Astrocyte (in vitro differentiated cells and primary cell): ENCODE measurements around the gene DEFB123. TPM values are rescaled to one million over a fixed set of nuclear protein-coding genes. Genes with fewer than 3 reads are reported as not detected.
"Not testable (repeated sequence)": the region's sequence is repeated elsewhere in the genome, so short reads cannot be mapped to it uniquely, and the experiment has no call there.

ENCODE experiments used
- DNase-seq: peaks from one replicate; pipeline ENCODE4 v3.0.0-alpha.2; 2010; ENCODE audit warnings: low read depth
- FAIRE-seq: peaks from 2 replicates; lab custom pipeline; 2011; peaks lifted over from hg19 to GRCh38; lab: Jason Lieb, UNC
- H2AFZ ChIP-seq: 2 replicates; pipeline ENCODE4 v1.6.0; 2012; ENCODE audit warnings: low read depth, low read length, inconsistent platforms
- H3K27ac ChIP-seq: 2 replicates; pipeline ENCODE4 v1.5.1; 2011; ENCODE audit warnings: low read depth, low read length, inconsistent platforms
- H3K27me3 ChIP-seq: 2 replicates; pipeline ENCODE4 v1.6.0; 2011; ENCODE audit warnings: low read length, inconsistent platforms; ENCODE audit not compliant: insufficient read depth
- H3K36me3 ChIP-seq: 2 replicates; pipeline ENCODE4 v1.5.1; 2011; ENCODE audit warnings: low read length, inconsistent platforms; ENCODE audit not compliant: insufficient read depth
- H3K4me1 ChIP-seq: 2 replicates; pipeline ENCODE4 v1.5.1; 2011; ENCODE audit warnings: low read length, inconsistent platforms; ENCODE audit not compliant: insufficient read depth
- H3K4me2 ChIP-seq: 2 replicates; pipeline ENCODE4 v1.6.0; 2012; ENCODE audit warnings: low read length, inconsistent platforms
- H3K4me3 ChIP-seq: 2 replicates; pipeline ENCODE4 v1.5.1; 2011; ENCODE audit warnings: low read depth, mild to moderate bottlenecking, low read length, inconsistent platforms; ENCODE audit not compliant: insufficient read depth
- H3K79me2 ChIP-seq: 2 replicates; pipeline ENCODE4 v1.6.0; 2012; ENCODE audit warnings: mild to moderate bottlenecking, low read length, inconsistent platforms; ENCODE audit not compliant: insufficient read depth
- H3K9ac ChIP-seq: 2 replicates; pipeline ENCODE4 v1.6.0; 2012; ENCODE audit warnings: mild to moderate bottlenecking, low read length, inconsistent platforms
- H3K9me3 ChIP-seq: 2 replicates; pipeline ENCODE4 v1.5.1; 2012; ENCODE audit warnings: low read depth, mild to moderate bottlenecking, low read length, inconsistent platforms; ENCODE audit not compliant: insufficient read depth
- H4K20me1 ChIP-seq: 2 replicates; pipeline ENCODE4 v1.6.0; 2012; ENCODE audit warnings: low read length, inconsistent platforms; ENCODE audit not compliant: insufficient read depth
- H3K27ac Mint-ChIP-seq: one replicate; pipeline ENCODE4 v1.8.0; 2021; ENCODE audit warnings: mild to moderate bottlenecking, mixed read lengths; ENCODE audit not compliant: unreplicated experiment
- H3K27me3 Mint-ChIP-seq: one replicate; pipeline ENCODE4 v1.8.0; 2021; ENCODE audit warnings: low read depth, mixed read lengths; ENCODE audit not compliant: unreplicated experiment
- H3K36me3 Mint-ChIP-seq: one replicate; pipeline ENCODE4 v1.8.0; 2021; ENCODE audit warnings: low read depth, mixed read lengths; ENCODE audit not compliant: unreplicated experiment
- H3K4me1 Mint-ChIP-seq: one replicate; pipeline ENCODE4 v1.8.0; 2021; ENCODE audit warnings: low read depth, mixed read lengths; ENCODE audit not compliant: unreplicated experiment
- H3K4me3 Mint-ChIP-seq: one replicate; pipeline ENCODE4 v1.8.0; 2021; ENCODE audit warnings: mild to moderate bottlenecking, moderate library complexity, mixed read lengths; ENCODE audit not compliant: unreplicated experiment
- H3K9me3 Mint-ChIP-seq: one replicate; pipeline ENCODE4 v1.8.0; 2021; ENCODE audit warnings: mild to moderate bottlenecking, mixed read lengths; ENCODE audit not compliant: unreplicated experiment
- CTCF ChIP-seq: IDR thresholded peaks from 2 replicates; pipeline ENCODE4 v1.5.1; 2011; ENCODE audit warnings: low read depth, mild to moderate bottlenecking, inconsistent platforms, low read length, moderate library complexity; ENCODE audit not compliant: insufficient read depth
- EZH2 ChIP-seq: IDR thresholded peaks from 2 replicates; pipeline ENCODE4 v1.6.1; 2012; ENCODE audit warnings: mild to moderate bottlenecking, low read length, inconsistent platforms; ENCODE audit not compliant: insufficient read depth
- total RNA-seq: library from RNA; stranded (reverse); gene quantifications from 2 replicates; pipeline ENCODE4 v1.2.1, GENCODE V29; 2021

The DEFB123 gene
- total RNA-seq, 1 donor from 2014 or later, result not detected

DNA sequence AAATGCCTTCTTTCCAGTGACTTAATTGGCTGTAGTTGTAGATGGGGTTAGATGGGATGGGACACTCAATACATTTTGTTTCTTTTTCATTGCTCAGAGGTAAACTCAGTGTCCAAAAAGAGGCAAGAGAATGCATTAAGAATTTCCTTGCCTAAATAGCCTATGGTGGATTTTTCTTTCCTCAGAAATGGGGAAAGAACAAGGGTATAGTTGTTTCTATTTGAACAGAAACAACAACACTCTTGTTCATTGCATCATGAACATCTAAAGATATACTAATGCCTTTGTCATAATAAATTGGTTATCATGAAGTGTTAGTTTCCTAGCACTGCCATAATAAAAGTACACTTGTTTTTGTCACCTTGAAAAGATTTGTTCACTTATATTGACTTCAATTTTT lies 14.6 kb upstream of the DEFB123 start:
- no peak overlapping the region for H3K4me3 Mint-ChIP-seq
- Histone ChIP-seq H3K79me2 (no peaks in the 10 kb centered on the region), H3K9me3 (no peaks in the 10 kb centered on the region), H3K4me1 (no peaks in the 10 kb centered on the region), H4K20me1 (no peaks in the 10 kb centered on the region), H3K9ac (no peak overlapping the region), H3K4me2 (no peak overlapping the region), H3K4me3 (no peak overlapping the region), H3K27ac (no peak overlapping the region), H2AFZ (no peak overlapping the region), H3K36me3 (no peaks in the 10 kb centered on the region), H3K27me3 (no peaks in the 10 kb centered on the region)
- H3K4me1 Mint-ChIP-seq, result no peaks in the 10 kb centered on the region
- TF ChIP-seq EZH2, result no peak
- no peak for TF ChIP-seq CTCF
- H3K36me3 Mint-ChIP-seq, result no peaks in the 10 kb centered on the region
- no peak overlapping the region for H3K27ac Mint-ChIP-seq
- no peak for FAIRE-seq
- no peak for DNase-seq
- H3K9me3 Mint-ChIP-seq, result peaks cover 8% of the 10 kb centered on the region
- no peaks in the 10 kb centered on the region for H3K27me3 Mint-ChIP-seq

DNA sequence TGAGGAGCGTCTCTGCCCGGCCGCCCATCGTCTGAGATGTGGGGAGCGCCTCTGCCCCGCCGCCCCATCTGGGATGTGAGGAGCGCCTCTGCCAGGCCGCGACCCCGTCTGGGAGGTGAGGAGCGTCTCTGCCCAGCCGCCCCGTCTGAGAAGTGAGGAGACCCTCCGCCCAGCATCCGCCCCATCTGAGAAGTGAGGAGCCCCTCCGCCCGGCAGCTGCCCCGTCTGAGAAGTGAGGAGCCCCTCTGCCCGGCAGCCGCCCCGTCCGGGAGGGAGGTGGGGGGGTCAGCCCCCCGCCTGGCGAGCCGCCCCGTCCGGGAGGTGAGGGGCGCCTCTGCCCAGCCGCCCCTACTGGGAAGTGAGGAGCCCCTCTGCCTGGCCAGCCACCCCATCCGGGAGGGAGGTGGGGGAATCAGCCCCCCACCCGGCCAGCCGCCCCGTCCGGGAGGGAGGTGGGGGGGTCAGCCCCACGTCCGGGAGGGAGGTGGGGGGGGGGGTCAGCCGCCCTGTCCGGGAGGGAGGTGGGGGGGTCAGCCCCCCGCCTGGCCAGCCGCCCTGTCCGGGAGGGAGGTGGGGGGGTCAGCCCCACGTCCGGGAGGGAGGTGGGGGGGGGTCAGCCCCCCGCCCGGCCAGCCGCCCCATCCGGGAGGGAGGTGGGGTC lies 13.4 kb upstream of the DEFB123 start:
- H2AFZ ChIP-seq, H3K9ac ChIP-seq, H3K36me3 ChIP-seq, FAIRE-seq, H3K4me1 Mint-ChIP-seq, H3K9me3 ChIP-seq, H3K79me2 ChIP-seq, H3K27ac Mint-ChIP-seq, H3K4me1 ChIP-seq, H3K27me3 ChIP-seq, H3K4me3 Mint-ChIP-seq, DNase-seq, H3K27me3 Mint-ChIP-seq, H4K20me1 ChIP-seq, H3K27ac ChIP-seq, H3K4me2 ChIP-seq, H3K36me3 Mint-ChIP-seq, H3K4me3 ChIP-seq, H3K9me3 Mint-ChIP-seq: not testable (repeated sequence)

GRCh38 chr20:31427576-31427975 lies 12.9 kb upstream of the DEFB123 start:
- not testable (repeated sequence) for H3K4me3 Mint-ChIP-seq, H3K4me1 Mint-ChIP-seq, H3K4me3 ChIP-seq, H3K9me3 ChIP-seq, H3K4me1 ChIP-seq, H3K27ac Mint-ChIP-seq, FAIRE-seq, H3K27me3 Mint-ChIP-seq, H3K9me3 Mint-ChIP-seq, H3K27ac ChIP-seq, H3K4me2 ChIP-seq, H2AFZ ChIP-seq, H4K20me1 ChIP-seq, H3K79me2 ChIP-seq, H3K27me3 ChIP-seq, H3K36me3 Mint-ChIP-seq, H3K9ac ChIP-seq, H3K36me3 ChIP-seq, DNase-seq
